Measurements from ENCODE around the gene APOL1. TPM values are rescaled to one million over a fixed set of nuclear protein-coding genes. Genes with fewer than 3 reads are reported as not detected.
"Not testable (repeated sequence)": the region's sequence is repeated elsewhere in the genome, so short reads cannot be mapped to it uniquely, and the experiment has no call there.

Gene APOL1
- total RNA-seq, 4 donors from 2014 or later = 0.87 to 11.1 (median 6.2) TPM

DNA sequence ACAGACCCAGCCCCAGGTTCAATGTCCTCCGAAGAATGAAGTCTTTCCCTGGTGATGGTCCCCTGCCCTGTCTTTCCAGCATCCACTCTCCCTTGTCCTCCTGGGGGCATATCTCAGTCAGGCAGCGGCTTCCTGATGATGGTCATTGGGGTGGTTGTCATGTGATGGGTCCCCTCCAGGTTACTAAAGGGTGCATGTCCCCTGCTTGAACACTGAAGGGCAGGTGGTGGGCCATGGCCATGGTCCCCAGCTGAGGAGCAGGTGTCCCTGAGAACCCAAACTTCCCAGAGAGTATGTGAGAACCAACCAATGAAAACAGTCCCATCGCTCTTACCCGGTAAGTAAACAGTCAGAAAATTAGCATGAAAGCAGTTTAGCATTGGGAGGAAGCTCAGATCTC, 14.1 kb downstream of the APOL1 start:
- H3K4me1 ChIP-seq = no peaks in the 10 kb centered on the region
- TF ChIP-seq, protein P1, sequence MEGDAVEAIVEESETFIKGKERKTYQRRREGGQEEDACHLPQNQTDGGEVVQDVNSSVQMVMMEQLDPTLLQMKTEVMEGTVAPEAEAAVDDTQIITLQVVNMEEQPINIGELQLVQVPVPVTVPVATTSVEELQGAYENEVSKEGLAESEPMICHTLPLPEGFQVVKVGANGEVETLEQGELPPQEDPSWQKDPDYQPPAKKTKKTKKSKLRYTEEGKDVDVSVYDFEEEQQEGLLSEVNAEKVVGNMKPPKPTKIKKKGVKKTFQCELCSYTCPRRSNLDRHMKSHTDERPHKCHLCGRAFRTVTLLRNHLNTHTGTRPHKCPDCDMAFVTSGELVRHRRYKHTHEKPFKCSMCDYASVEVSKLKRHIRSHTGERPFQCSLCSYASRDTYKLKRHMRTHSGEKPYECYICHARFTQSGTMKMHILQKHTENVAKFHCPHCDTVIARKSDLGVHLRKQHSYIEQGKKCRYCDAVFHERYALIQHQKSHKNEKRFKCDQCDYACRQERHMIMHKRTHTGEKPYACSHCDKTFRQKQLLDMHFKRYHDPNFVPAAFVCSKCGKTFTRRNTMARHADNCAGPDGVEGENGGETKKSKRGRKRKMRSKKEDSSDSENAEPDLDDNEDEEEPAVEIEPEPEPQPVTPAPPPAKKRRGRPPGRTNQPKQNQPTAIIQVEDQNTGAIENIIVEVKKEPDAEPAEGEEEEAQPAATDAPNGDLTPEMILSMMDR (IDR thresholded peaks at IDR 0.05 in 4 of 5, conservative IDR thresholded peaks at IDR 0.05 in 1 of 5) = no peak
- TF ChIP-seq POLR2A (IDR thresholded peaks at IDR 0.05) = no peak
- in situ Hi-C loops (cut with MboI; ENCODE audit: low sequenced_read_pairs in 4 of 4) = no loop called here
- no peaks in the 10 kb centered on the region for H3K27me3 ChIP-seq
- H3K4me3 ChIP-seq = no peak overlapping the region
- DNase-seq (peak in 1 of 2 donors; percentile 5), ATAC-seq (no peak)
- no peak overlapping the region for H3K27ac ChIP-seq
- intact Hi-C loops (cut with DNase I; ENCODE audit: low total_unique reads) = no loop called here
- peaks cover 0 to 4% of the 10 kb centered on the region in 2 donors for H3K36me3 ChIP-seq
- no peaks in the 10 kb centered on the region for H3K9me3 ChIP-seq

GRCh38 chr22:36267896-36268485, 15.1 kb downstream of the APOL1 start:
- no peak overlapping the region for H3K4me3 ChIP-seq
- H3K4me1 ChIP-seq = no peaks in the 10 kb centered on the region
- H3K27ac ChIP-seq = no peak overlapping the region
- no peaks in the 10 kb centered on the region for H3K27me3 ChIP-seq
- intact Hi-C loops (cut with DNase I; ENCODE audit: low total_unique reads) = no loop called here
- ATAC-seq (no peak), DNase-seq (peak in 1 of 2 donors; percentile 3)
- in situ Hi-C loops (cut with MboI; ENCODE audit: low sequenced_read_pairs in 4 of 4) = no loop called here
- no peaks in the 10 kb centered on the region for H3K9me3 ChIP-seq
- TF ChIP-seq, protein P1 (IDR thresholded peaks at IDR 0.05 in 4 of 5, conservative IDR thresholded peaks at IDR 0.05 in 1 of 5) = no peak
- TF ChIP-seq POLR2A (IDR thresholded peaks at IDR 0.05) = no peak
- H3K36me3 ChIP-seq = peaks cover 0 to 4% of the 10 kb centered on the region in 2 donors

DNA sequence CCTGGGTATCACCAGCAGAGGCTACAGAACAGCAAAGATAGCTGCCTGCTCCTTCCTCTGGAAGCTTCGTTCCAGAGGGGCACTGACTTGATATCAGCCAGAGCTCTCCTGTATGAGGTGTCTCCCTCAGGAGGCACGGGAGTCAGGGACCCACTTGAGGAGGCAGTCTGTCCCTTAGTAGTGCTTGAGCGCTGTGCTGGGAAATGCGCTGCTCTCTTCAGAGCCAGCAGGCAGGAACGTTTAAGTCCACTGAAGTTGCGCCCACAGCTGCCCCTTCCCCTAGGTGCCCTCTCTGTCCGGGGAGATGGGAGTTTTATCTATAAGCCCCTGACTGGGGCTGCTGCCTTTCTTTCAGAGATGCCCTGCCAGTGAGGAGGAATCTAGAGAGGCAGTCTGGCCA, 18.3 kb downstream of the APOL1 start:
- H3K27me3 ChIP-seq; DNase-seq; H3K4me1 ChIP-seq; intact Hi-C loops (cut with DNase I; ENCODE audit: low total_unique reads); H3K27ac ChIP-seq; H3K4me3 ChIP-seq; H3K9me3 ChIP-seq; ATAC-seq; H3K36me3 ChIP-seq: not testable (repeated sequence)
- in situ Hi-C loops (cut with MboI; ENCODE audit: low sequenced_read_pairs in 4 of 4) = loop anchor here in 1 of 4 donors (10.0 kb wide), 1 partner anchor 76 kb away; no protein-coding TSS in a partner anchor

DNA sequence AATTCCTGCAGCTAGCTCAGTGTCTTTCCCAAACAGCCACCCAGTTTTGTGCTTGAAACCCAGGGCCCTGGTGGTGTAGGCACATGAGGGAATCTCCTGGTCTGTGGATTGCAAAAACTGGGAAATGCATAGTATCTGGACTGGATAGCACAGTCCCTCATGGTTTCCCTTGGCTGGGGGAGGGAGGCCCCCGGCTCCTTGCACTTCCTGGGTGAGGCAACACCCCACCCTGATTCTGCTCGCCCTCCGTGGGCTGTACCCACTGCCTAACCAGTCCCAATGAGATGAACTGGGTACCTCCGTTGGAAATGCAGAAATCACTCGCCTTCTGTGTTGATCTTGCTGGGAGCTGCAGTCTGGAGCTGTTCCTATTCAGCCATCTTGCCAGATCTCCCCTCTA, 19.0 kb downstream of the APOL1 start:
- H3K36me3 ChIP-seq; H3K27ac ChIP-seq; H3K27me3 ChIP-seq; ATAC-seq; H3K4me3 ChIP-seq; DNase-seq; H3K9me3 ChIP-seq; intact Hi-C loops (cut with DNase I; ENCODE audit: low total_unique reads); H3K4me1 ChIP-seq: not testable (repeated sequence)
- in situ Hi-C loops (cut with MboI; ENCODE audit: low sequenced_read_pairs in 4 of 4) = loop anchor here in 1 of 4 donors (10.0 kb wide), 1 partner anchor 77 kb away; no protein-coding TSS in a partner anchor

DNA sequence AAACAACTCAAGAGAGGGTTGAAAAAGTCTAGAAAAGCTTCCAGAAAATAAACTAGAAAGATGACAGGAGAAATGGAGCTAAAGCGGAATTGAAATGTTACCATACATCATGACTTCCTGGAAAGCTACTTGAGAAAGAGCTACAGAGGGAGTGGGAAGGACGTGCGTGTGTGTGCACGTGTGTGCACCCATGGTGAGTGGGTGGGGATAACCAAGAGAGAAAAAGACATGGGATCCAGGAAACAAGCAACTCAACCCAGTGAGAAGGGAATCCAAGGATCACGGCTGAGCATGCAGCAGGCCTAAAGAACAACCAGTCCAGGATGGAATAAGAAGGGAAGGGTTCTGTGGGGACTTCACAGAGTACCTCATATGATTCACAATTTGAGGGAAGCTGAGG, 21.6 kb downstream of the APOL1 start:
- Histone ChIP-seq H3K4me3 (no peak overlapping the region), H3K9me3 (no peaks in the 10 kb centered on the region), H3K27ac (no peak overlapping the region), H3K4me1 (peaks cover 0 to 6% of the 10 kb centered on the region in 2 donors), H3K27me3 (no peaks in the 10 kb centered on the region), H3K36me3 (no peaks in the 10 kb centered on the region)
- DNase-seq (no peak), ATAC-seq (no peak)
- intact Hi-C loops (cut with DNase I; ENCODE audit: low total_unique reads) = no loop called here
- TF ChIP-seq, protein P1 (IDR thresholded peaks at IDR 0.05 in 4 of 5, conservative IDR thresholded peaks at IDR 0.05 in 1 of 5) = no peak
- no peak for TF ChIP-seq POLR2A (IDR thresholded peaks at IDR 0.05)
- in situ Hi-C loops (cut with MboI; ENCODE audit: low sequenced_read_pairs in 4 of 4) = loop anchor here in 1 of 4 donors (10.0 kb wide), 1 partner anchor 80 kb away; no protein-coding TSS in a partner anchor

Data from gastrocnemius medialis (tissue), 4 donors.